ENCODE measurements around the gene EPB41L5.
"Not testable (repeated sequence)": the region's sequence is repeated elsewhere in the genome, so short reads cannot be mapped to it uniquely, and the experiment has no call there.

EPB41L5 gene

DNA sequence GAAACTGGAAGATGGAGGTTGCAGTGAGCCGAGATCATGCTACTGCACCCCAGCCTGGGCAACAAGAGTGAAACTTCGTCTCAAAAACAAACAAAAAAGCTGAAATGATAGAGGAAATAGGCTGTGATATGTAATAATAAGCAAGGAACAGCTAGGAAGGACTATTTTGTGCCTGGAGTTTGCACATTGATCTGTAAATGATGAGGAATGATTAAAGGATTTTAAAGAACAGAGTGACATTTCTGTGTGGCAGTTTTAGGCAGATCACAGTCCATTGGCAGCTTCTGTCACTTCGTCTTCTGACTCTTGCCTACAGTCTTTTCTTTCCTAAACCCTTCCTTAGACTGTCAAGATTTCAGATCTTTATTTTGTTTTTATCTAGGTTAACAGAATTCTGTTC is 19.4 kb downstream of the EPB41L5 start:
- DNase-seq, result no peak

DNA sequence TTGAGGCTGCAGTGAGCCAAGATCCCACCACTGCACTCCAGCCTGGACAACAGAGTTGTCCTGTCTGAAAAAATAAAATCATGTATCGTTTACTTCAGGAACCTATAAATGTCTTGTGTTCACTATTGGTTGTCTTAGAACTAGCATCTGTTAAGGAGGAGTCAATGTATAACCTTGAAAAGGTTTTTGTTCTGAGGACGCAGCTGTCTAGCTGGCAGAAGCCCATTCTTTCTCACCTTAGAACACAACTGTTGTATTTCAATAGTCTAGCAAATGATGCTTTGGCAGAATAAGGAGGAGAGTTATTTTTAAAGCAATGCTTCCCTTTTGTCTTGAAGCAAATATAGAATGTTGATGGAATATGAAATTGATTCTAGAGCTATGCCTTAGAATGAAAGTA is 21.1 kb downstream of the EPB41L5 start:
- no peak for DNase-seq

GRCh38 chr2:120034621-120035020 is 21.7 kb downstream of the EPB41L5 start:
- DNase-seq, result no peak

- DNase-seq, result no peak
Measured at GRCh38 chr2:120036145-120036544, 23.3 kb downstream of the EPB41L5 start.

GRCh38 chr2:120037995-120038541 is 25.2 kb downstream of the EPB41L5 start:
- no peak for DNase-seq

DNA sequence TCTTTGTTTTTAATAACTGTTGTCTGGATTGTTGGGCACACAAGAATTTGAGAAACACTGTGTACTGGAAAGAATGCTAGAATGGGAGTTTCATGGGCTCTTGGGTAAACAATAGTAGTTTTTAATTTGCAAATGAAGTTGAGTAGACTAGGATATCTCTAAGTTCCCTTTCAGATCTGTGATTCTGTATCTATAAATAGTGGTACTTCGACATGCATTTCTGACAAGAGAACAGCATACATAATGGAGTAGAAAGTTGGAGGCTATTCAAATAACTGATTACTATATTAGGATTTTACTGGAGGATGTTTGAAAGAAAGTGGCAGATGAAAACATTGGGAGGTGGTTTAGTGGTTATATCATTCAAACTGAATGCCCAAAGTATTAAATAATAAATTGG is 29.5 kb downstream of the EPB41L5 start:
- no peak for DNase-seq

DNA sequence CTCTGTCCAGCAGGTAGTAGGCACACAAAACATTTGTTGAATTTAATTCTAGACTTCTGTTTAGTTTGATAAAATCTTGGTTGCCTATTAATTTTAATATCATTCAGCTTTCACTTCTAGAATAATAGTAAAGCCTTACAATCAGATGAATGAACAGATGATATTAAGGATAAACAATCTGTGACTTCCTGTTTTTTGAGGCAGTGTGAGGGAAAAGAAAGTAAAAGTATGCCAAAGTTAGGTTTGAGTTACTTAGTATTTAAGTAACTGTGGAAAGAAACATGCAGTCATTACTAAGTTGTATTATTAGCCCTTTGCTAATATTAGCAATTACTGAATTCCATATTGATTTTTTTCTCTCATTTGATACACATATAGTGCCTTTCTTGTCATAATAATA is 31.5 kb downstream of the EPB41L5 start:
- DNase-seq, result no peak

DNA sequence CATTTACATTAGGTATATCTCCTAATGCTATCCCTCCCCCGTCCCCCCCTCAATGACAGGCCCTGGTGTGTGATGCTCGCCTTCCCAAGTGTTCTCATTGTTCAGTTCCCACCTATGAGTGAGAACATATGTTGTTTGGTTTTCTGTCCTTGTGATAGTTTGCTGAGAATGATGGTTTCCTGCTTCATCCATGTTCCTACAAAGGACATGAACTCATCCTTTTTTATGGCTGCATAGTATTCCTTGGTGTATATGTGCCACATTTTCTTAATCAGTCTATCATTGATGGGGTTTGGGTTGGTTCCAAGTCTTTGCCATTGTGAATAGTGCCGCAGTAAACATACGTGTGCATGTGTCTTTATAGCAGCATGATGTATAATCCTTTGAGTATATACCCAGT is 32.9 kb downstream of the EPB41L5 start:
- DNase-seq, result not testable (repeated sequence)

GRCh38 chr2:120046252-120046651 is 33.4 kb downstream of the EPB41L5 start:
- not testable (repeated sequence) for DNase-seq

GRCh38 chr2:120052597-120052996 is 39.7 kb downstream of the EPB41L5 start:
- no peak for DNase-seq

DNA sequence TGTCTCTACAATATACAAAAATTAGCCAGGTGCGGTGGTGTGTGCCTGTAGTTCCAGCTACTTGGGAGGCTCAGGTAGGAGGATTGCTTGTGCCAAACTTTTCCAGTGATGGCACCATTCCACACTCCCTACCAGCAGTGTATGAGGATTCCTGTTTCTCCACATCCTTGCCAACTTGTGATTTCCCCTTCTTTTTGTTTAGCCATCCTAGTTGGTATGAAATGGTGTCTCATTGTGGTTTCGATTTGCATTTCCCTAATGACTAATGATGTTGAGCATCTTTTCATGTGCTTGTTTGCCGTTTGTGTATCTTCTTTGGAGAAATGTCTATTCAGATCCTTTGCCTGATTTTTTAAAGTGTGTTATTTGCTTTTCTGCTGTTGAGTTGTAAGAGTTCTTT is 41.0 kb downstream of the EPB41L5 start:
- DNase-seq, result no peak

- DNase-seq, result no peak
Measured at GRCh38 chr2:120059483-120059882, 46.6 kb downstream of the EPB41L5 start.

DNA sequence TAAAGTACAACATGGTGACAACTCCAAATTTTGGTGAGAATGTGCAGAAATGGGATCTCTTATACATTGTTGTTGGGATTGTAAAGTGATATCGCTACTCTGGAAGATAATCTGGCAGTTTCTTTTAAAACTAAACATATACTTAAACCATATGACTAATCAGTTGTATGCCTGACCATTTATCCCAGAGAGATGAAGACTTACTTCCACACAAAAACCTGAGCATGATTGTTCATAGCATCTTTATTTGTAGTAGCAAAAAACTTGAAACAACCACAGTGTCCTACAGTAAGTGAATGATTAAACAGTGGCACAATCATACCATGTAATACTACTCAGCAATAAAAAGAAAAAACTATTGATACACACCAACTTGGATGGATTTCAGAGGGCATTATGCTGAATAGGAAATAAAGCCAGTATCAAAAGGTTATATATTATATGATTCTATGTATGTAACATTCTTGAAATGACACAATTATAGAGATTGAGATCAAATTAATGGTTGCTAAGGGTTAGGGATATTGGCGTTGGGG is 47.3 kb downstream of the EPB41L5 start:
- no peak for DNase-seq

- DNase-seq, result no peak
Measured at GRCh38 chr2:120064664-120065063, 51.8 kb downstream of the EPB41L5 start.

DNA sequence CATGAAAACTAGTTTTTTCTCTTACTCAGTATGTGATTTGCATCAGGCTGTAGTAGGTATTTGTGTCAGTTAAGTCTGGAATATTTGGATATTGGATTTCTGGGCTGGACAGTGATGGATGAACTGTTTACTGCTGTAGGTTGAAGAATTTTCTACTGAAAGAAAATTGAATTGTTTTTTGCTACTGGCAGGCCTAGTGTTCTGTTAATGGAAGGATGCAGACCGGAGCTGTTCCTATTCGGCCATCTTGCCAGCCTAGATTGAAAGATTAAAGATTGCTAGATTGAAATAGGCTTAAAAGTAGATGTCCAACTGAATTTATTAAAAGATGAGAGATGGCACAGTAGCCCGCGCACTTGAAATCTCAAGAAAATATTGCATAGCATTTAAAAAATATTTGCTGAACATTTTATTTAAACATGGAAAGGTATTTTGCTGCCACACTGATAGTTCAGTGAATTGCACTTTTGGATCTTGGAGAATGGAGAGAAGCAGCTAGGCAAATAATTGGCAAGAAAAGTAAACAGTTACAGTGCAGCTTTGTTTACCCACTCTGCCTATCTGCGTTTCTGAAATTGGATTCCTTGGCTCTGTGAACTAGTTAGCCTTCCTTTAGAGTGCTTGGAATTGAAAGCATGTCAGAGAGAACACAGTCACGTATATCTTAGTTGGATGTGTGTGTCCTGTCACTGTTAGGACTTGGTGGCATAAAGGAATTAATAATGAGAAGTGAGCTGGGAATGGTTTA is 54.1 kb downstream of the EPB41L5 start:
- no peak for DNase-seq

- not testable (repeated sequence) for DNase-seq
Measured at GRCh38 chr2:120068040-120068658, 55.3 kb downstream of the EPB41L5 start.

GRCh38 chr2:120075545-120075944 is 62.7 kb downstream of the EPB41L5 start:
- no peak for DNase-seq

DNA sequence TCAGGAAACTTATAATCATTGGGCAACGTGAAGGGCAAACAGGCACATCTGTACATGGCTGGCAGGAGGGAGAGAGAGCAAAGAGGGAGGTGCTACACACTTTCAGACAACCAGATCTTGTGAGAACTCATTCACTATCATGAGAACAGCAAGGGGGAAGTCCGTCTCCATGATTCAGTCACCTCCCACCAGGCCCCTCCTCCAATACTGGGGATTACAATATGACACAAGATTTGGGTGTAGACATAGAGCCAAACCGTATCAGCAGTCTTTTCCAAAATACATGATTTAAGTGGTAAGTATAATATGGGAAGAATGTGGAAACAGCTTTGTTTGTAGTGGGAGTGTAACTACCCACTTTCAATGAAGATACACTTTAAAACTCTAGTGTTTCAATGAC is 65.0 kb downstream of the EPB41L5 start:
- DNase-seq, result no peak

GRCh38 chr2:120079647-120080046 is 66.8 kb downstream of the EPB41L5 start:
- DNase-seq, result no peak

- no peak for DNase-seq
Measured at GRCh38 chr2:120091436-120091835, 78.6 kb downstream of the EPB41L5 start.

DNA sequence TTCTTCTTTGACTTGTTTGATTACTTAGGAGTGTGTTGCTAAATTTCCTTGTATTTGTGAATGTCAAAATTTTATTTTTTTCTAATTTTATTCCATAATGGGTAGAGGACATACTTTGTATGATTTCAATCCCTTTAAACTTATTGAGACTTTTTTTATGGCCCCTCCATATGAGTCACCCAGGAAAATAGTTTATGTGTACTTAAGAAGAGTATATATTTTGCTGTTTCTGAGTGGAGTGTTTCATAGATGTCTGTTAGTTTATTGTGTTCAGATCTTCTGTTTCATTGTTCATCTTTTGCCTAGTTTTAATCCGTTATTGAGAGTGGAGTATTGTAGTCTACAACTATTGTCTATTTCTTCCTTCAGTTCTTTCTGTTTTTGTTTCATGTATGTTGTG is 81.9 kb downstream of the EPB41L5 start:
- no peak for DNase-seq

- no peak for DNase-seq
Measured at GRCh38 chr2:120100627-120101026, 87.8 kb downstream of the EPB41L5 start.

DNA sequence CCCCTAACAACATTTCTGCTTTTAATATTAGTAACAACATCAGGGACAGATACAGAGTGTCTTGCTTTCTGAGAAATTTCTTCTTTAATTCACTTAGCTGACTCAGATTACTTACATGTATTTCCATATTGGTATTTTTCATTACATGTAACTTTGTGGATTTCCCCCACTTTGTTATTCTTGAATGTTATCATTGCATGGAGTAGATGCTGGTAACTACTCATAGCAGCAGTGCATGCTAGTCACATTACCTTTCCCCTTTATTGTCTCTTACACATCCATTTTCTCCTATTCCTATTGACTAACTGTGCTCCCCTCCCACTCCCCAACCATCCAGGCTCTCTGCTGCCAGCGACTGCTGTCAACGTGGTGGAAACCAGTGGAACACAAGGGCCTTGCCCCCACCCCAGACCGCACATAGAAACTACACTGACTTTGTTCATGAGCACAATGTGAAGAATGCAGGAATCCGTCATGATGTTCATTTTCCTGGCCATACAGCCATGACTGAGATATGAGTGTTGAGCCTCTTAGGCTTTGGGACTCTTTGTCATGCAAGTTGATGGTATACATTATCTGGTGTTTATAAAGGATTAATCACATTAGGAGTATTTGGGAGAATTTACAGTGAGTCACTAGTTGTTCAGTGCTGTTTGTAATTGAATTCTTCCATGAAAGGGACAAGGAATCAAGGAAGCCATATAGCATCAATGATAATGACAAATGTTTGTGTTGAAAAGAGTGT is 91.0 kb downstream of the EPB41L5 start:
- DNase-seq, result no peak

Measured in midbrain (tissue), 1 donor.